Suprapubic skin (tissue), 3 donors: Measurements from ENCODE around the gene LAMTOR4.

ENCODE experiments used
- CTCF ChIP-seq, 2 donors: fragments of 200-600 bp in 1 of 2; fragments of 450-650 bp in 1 of 2; sonication (generic) in 1 of 2; IDR thresholded peaks; one replicate each; pipeline ENCODE4 v1.5.1; 2016 to 2019; ENCODE audit warnings: antibody characterized with exemption in 2 of 2, mild to moderate bottlenecking in 1 of 2, moderate library complexity in 1 of 2
- EP300 ChIP-seq: sonication (generic); formaldehyde crosslinking; IDR thresholded peaks from one replicate; pipeline ENCODE4 v1.6.1; 2017; ENCODE audit warnings: antibody characterized with exemption
- POLR2A ChIP-seq, 2 donors: fragments of 450-650 bp; IDR thresholded peaks; one replicate each; pipeline ENCODE4 v1.6.1; 2017; ENCODE audit warnings: antibody characterized with exemption in 2 of 2, mild to moderate bottlenecking in 2 of 2, moderate library complexity in 2 of 2

- TF ChIP-seq EP300 (no peak), CTCF (IDR thresholded peaks at IDR 0.05) (no peak), POLR2A (IDR thresholded peaks at IDR 0.05) (no peak)
These were observed 33.7 kb upstream of the LAMTOR4 start for GRCh38 chr7:100115026-100115425.
